ENCODE data around the gene TMEM151B.

The TMEM151B gene

GRCh38 chr6:44226368-44227147 lies 43.7 kb upstream of the TMEM151B start:
- H3K4me2 ChIP-seq (ENCODE audit: low read depth, low read length), result no peak overlapping the region
- no peak for TF ChIP-seq CTCF (IDR thresholded peaks at IDR 0.05; ENCODE audit: low read length)
- no peak for TF ChIP-seq EZH2phosphoT487 (IDR thresholded peaks at IDR 0.05; ENCODE audit: low read length)
- TF ChIP-seq EZH2 (optimal IDR thresholded peaks at IDR 0.05; ENCODE audit: low read depth, low read length), result no peak
- H3K79me2 ChIP-seq (ENCODE audit: low read length), result peaks cover 50% of the 10 kb centered on the region
- H3K9me2 ChIP-seq (replicated peaks; ENCODE audit: insufficient read depth, low read length), result no peaks in the 10 kb centered on the region
- peaks cover 17% of the 10 kb centered on the region for H3K4me1 ChIP-seq (ENCODE audit: low read length)
- H2AFZ ChIP-seq (ENCODE audit: low read length), result no peak overlapping the region
- no peak overlapping the region for H3K4me3 ChIP-seq (ENCODE audit: low read length)
- no peak overlapping the region for H3K27ac ChIP-seq (ENCODE audit: low read length)
- H3F3A ChIP-seq (ENCODE audit: insufficient read depth, low read length), result peaks cover 5% of the 10 kb centered on the region; the same call in 1 of the 2 replicates
- H3K36me3 ChIP-seq (replicated peaks; ENCODE audit: insufficient read depth, low read length), result no peaks in the 10 kb centered on the region
- DNase-seq, result no peak
- H3K9ac ChIP-seq (ENCODE audit: low read length), result no peak overlapping the region
- H3K9me3 ChIP-seq (replicated peaks; ENCODE audit: insufficient read depth, low read length), result no peaks in the 10 kb centered on the region
- no peaks in the 10 kb centered on the region for H3K27me3 ChIP-seq (replicated peaks; ENCODE audit: insufficient read depth, low read length)
- H4K20me1 ChIP-seq (ENCODE audit: insufficient read depth, low read length), result no peaks in the 10 kb centered on the region

- no peaks in the 10 kb centered on the region for H3K27me3 ChIP-seq (replicated peaks; ENCODE audit: insufficient read depth, low read length)
- H3K9me2 ChIP-seq (replicated peaks; ENCODE audit: insufficient read depth, low read length), result no peaks in the 10 kb centered on the region
- peaks cover 50% of the 10 kb centered on the region for H3K79me2 ChIP-seq (ENCODE audit: low read length)
- no peak for DNase-seq
- H2AFZ ChIP-seq (ENCODE audit: low read length), result no peak overlapping the region
- no peak overlapping the region for H3K27ac ChIP-seq (ENCODE audit: low read length)
- H3K4me3 ChIP-seq (ENCODE audit: low read length), result no peak overlapping the region
- peaks cover 14% of the 10 kb centered on the region for H3K4me1 ChIP-seq (ENCODE audit: low read length)
- TF ChIP-seq CTCF (IDR thresholded peaks at IDR 0.05; ENCODE audit: low read length) (no peak), EZH2phosphoT487 (IDR thresholded peaks at IDR 0.05; ENCODE audit: low read length) (no peak), EZH2 (optimal IDR thresholded peaks at IDR 0.05; ENCODE audit: low read depth, low read length) (no peak)
- H3K4me2 ChIP-seq (ENCODE audit: low read depth, low read length), result no peak overlapping the region
- no peaks in the 10 kb centered on the region; the same call in 1 of the 2 replicates for H3K36me3 ChIP-seq (replicated peaks; ENCODE audit: insufficient read depth, low read length)
- no peak overlapping the region for H3K9ac ChIP-seq (ENCODE audit: low read length)
- H3K9me3 ChIP-seq (replicated peaks; ENCODE audit: insufficient read depth, low read length), result no peaks in the 10 kb centered on the region
- H4K20me1 ChIP-seq (ENCODE audit: insufficient read depth, low read length), result no peaks in the 10 kb centered on the region
- H3F3A ChIP-seq (ENCODE audit: insufficient read depth, low read length), result peaks cover 5% of the 10 kb centered on the region; the same call in 1 of the 2 replicates
Measured at GRCh38 chr6:44227148-44227793, 43.0 kb upstream of the TMEM151B start.

GRCh38 chr6:44228031-44228430 lies 42.2 kb upstream of the TMEM151B start:
- Histone ChIP-seq H2AFZ (ENCODE audit: low read length) (no peak overlapping the region), H3K79me2 (ENCODE audit: low read length) (peaks cover 45% of the 10 kb centered on the region), H3K27me3 (replicated peaks; ENCODE audit: insufficient read depth, low read length) (no peaks in the 10 kb centered on the region), H3K9me3 (replicated peaks; ENCODE audit: insufficient read depth, low read length) (no peaks in the 10 kb centered on the region), H3K4me3 (ENCODE audit: low read length) (no peak overlapping the region), H3K36me3 (replicated peaks; ENCODE audit: insufficient read depth, low read length) (no peaks in the 10 kb centered on the region; the same call in 1 of the 2 replicates), H3K27ac (ENCODE audit: low read length) (no peak overlapping the region), H3K9ac (ENCODE audit: low read length) (no peak overlapping the region), H4K20me1 (ENCODE audit: insufficient read depth, low read length) (no peaks in the 10 kb centered on the region), H3K4me1 (ENCODE audit: low read length) (peaks cover 8% of the 10 kb centered on the region), H3K9me2 (replicated peaks; ENCODE audit: insufficient read depth, low read length) (no peaks in the 10 kb centered on the region), H3F3A (ENCODE audit: insufficient read depth, low read length) (no peaks in the 10 kb centered on the region; the same call in 1 of the 2 replicates), H3K4me2 (ENCODE audit: low read depth, low read length) (no peak overlapping the region)
- no peak for TF ChIP-seq CTCF (IDR thresholded peaks at IDR 0.05; ENCODE audit: low read length)
- no peak for TF ChIP-seq EZH2 (optimal IDR thresholded peaks at IDR 0.05; ENCODE audit: low read depth, low read length)
- no peak for TF ChIP-seq EZH2phosphoT487 (IDR thresholded peaks at IDR 0.05; ENCODE audit: low read length)
- no peak for DNase-seq

All from MM.1S (cell line).